Naive thymus-derived CD8-positive, alpha-beta T cell (primary cell): Measurements from ENCODE around the gene TEX54. TPM values are rescaled to one million over a fixed set of nuclear protein-coding genes. Genes with fewer than 3 reads are reported as not detected.

Experiments
- ATAC-seq, 2 donors: fragments of 150-1000 bp; cut with Tn5 transposase in 1 of 2; sonication (Bioruptor Pico), chemical (Tn5 transposase) in 1 of 2; 1 replicate in 1 of 2; 2 replicates in 1 of 2; pipeline ENCODE4 v1.10.0; 2021; ENCODE audit warnings: mild to moderate bottlenecking in 2 of 2, moderate library complexity in 2 of 2
- POLR2A ChIA-PET: fragments of 350-600 bp; sonication (Branson Sonifier 250); formaldehyde crosslinking; loops from one replicate; lab custom pipeline; 2021; ENCODE audit warnings: antibody characterized with exemption; lab: Charles Lee
- DNase-seq, 10 donors: peaks; one replicate each; pipeline versions ENCODE4 v3.0.0 to v3.0.0-alpha.2; 2020 to 2022
- H3K27ac Mint-ChIP-seq, 10 donors: one replicate each; pipeline ENCODE4 v1.8.0; 2020 to 2022; ENCODE audit warnings: mild to moderate bottlenecking in 10 of 10, mixed read lengths in 10 of 10, moderate library complexity in 4 of 10, inconsistent platforms in 1 of 10
- H3K27me3 Mint-ChIP-seq, 5 donors: one replicate each; pipeline ENCODE4 v1.8.0; 2021 to 2022; ENCODE audit warnings: mixed read lengths in 5 of 5
- H3K36me3 Mint-ChIP-seq, 3 donors: one replicate each; pipeline ENCODE4 v1.8.0; 2020 to 2022; ENCODE audit warnings: mixed read lengths in 3 of 3, mild to moderate bottlenecking in 2 of 3, inconsistent platforms in 1 of 3
- H3K4me1 Mint-ChIP-seq, 4 donors: one replicate each; pipeline ENCODE4 v1.8.0; 2021 to 2022; ENCODE audit warnings: mixed read lengths in 4 of 4
- H3K4me3 Mint-ChIP-seq, 10 donors: one replicate each; pipeline ENCODE4 v1.8.0; 2020 to 2022; ENCODE audit warnings: mild to moderate bottlenecking in 10 of 10, mixed read lengths in 10 of 10, moderate library complexity in 6 of 10, inconsistent platforms in 1 of 10
- H3K9me3 Mint-ChIP-seq, 9 donors: one replicate each; pipeline ENCODE4 v1.8.0; 2020 to 2022; ENCODE audit warnings: mixed read lengths in 9 of 9, mild to moderate bottlenecking in 3 of 9, inconsistent platforms in 1 of 9, moderate library complexity in 1 of 9
- polyA plus RNA-seq, 3 donors: library from polyadenylated mRNA; unstranded; fragments of 300-500 nt; fragmentation: Illumina TruSeq; gene quantifications; one replicate each; pipeline ENCODE4 v1.2.3, GENCODE V29; 2021
- total RNA-seq, 8 experiments: library from RNA in 2 of 8; stranded (reverse) in 2 of 8; gene quantifications; one replicate each; pipeline ENCODE4 v1.2.3 and lab custom pipeline; 2021 to 2026

Gene TEX54
- total and polyA plus RNA-seq, 5 experiments from 2014 or later, result 0.88 to 2.2 (median 1.6) TPM

DNA sequence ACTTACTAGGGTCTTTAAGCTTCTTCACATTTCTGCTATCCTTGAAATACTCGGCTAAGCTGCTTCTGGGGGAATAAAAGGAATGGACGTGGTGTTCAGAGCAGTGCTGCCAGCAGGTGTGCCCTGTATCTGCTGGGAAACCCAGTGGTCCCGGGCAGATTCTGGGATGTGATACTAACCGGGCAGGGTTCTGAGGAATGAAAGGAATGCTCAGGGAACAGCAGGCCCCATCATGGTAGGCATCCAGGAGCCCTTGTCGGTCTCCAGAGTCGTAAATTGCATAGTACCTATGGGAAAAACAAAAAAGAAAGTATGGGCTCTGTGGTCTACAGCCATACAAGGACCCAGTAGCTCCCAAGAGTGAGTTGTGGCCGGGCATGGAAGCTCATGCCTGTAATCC, 36.4 kb downstream of the TEX54 start:
- Mint-ChIP-seq H3K9me3 (no peaks in the 10 kb centered on the region), H3K27me3 (no peaks in the 10 kb centered on the region), H3K36me3 (peaks cover 0 to 86% (median 28%) of the 10 kb centered on the region in 3 donors), H3K27ac (peak overlapping the region in 1 of 10 donors; percentile 20), H3K4me3 (no peak overlapping the region), H3K4me1 (peaks cover 12 to 18% (median 16%) of the 10 kb centered on the region in 4 donors)
- DNase-seq (no peak), ATAC-seq (no peak)
- POLR2A ChIA-PET, result interaction anchor here (0.6 to 3.2 kb wide), 8 partner anchors 8 to 131 kb away, joined by 3 to 23 read pairs (median 8); partner anchors contain the start of genes C11orf98, CSKMT, NXF1 and TMEM179B

DNA sequence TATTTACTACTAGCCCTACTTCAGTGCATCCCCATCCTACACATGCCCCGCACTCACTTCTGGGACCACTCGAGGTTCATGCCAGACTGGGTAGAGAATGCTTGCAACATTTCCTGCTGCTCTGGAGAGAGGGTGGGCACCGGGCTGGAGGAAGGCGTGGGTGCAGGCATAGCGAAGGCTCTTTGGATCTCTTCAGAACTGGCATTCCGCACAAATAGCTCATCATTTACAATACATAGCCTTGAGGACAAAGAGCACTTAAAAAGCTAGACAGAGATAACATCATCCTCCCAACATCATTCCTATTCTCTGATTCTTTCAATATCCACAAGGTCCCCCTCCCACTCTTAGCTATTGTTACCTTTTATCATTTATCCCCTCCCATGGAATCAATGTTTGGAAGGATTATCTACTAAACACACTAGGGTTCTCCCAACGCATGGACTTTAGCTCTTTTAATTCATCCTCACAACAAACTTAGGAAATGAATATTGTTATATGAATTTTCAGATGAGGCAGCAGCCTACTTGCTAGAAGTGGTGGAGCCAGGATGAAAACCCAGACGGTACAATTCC, 38.4 kb downstream of the TEX54 start:
- Mint-ChIP-seq H3K4me1 (peaks cover 15 to 37% (median 35%) of the 10 kb centered on the region in 4 donors), H3K36me3 (peaks cover 0 to 81% (median 27%) of the 10 kb centered on the region in 3 donors), H3K27ac (peak overlapping the region in 7 of 10 donors; percentile 3 to 75 (median 52)), H3K4me3 (peak overlapping the region in 2 of 10 donors; percentile 9 to 36), H3K27me3 (no peaks in the 10 kb centered on the region), H3K9me3 (no peaks in the 10 kb centered on the region)
- POLR2A ChIA-PET, result interaction anchor here (0.7 to 12.0 kb wide), 8 partner anchors 10 to 67 kb away, joined by 3 to 314 read pairs (median 9); partner anchors contain the start of genes HNRNPUL2, NXF1, POLR2G and WDR74
- ATAC-seq (no peak), DNase-seq (no peak)

DNA sequence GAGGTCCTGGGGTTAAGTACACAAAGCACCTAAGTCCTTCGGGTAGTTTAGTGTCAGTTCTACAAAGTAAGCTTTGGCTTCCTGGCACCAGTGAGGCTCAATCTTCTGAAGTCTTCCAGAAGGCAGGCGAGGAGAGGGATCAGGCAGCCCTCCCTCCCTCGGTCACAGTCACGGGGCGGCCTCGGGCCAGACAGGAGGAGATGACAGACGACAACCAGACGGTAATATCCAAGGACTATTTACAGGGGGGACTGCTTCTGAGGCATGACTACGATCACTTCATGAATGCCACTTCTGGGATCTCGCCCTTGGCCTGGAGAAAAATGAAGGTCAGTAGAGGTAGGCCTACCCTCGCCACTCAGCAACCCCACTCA, 40.5 kb downstream of the TEX54 start:
- Mint-ChIP-seq H3K9me3 (no peaks in the 10 kb centered on the region), H3K27me3 (no peaks in the 10 kb centered on the region), H3K27ac (peak overlapping the region; percentile 85 to 97 (median 95)), H3K4me3 (peak overlapping the region; percentile 83 to 96 (median 89)), H3K36me3 (peaks cover 0 to 65% (median 19%) of the 10 kb centered on the region in 3 donors), H3K4me1 (peaks cover 16 to 54% (median 47%) of the 10 kb centered on the region in 4 donors)
- ATAC-seq (peak; percentile 7 to 9), DNase-seq (peak in 2 of 10 donors; percentile 18 to 42)
- POLR2A ChIA-PET, result interaction anchor here (0.7 to 12.0 kb wide), 16 partner anchors 8 to 237 kb away, joined by 3 to 314 read pairs (median 6); partner anchors contain the start of genes HNRNPUL2, NXF1, ROM1 and SLC3A2

DNA sequence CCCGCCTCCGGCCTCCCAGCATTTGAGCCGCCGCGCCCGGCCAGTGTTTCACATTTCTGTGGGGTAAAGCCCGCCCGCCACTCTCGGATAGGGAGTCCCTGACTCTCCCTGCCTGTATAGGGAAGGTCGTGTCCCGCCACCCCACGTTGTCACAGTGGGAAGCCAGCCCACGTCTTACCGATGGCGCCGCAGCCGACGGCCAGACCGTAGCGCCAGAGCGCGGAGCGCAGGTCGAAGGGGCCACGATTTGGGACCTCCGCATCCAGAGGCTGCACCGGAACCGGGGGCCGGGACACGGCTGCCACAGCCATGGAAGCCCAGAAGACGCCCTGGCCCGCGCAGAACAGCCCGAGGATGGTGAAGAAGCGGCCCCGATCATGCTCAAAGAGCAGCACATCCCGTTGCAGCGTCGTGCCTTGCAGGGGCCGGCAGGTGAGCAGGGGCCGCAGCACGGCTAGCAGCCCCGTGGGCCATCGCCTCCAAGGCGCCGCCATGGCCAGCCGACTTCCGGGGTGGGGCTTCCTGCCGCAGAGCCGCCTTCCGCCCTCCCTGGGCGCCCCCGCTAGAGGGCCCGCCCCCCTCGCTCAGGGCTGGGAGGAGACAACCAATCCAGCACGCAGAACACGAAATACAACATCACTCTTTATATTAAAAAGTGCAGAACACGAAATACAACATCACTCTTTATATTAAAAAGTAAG, 41.0 kb downstream of the TEX54 start, which contains the start of gene TMEM223:
TSS of gene TMEM223 (minus strand) at position 506 of the 701 bp plus-strand sequence. CDS start at position 494, 12 bp downstream.
- H3K36me3 Mint-ChIP-seq, result peaks cover 0 to 60% (median 17%) of the 10 kb centered on the region in 3 donors
- POLR2A ChIA-PET, result interaction anchor here (0.7 to 12.0 kb wide), 25 partner anchors 8 to 237 kb away, joined by 3 to 314 read pairs (median 5); partner anchors contain the start of genes C11orf98, CSKMT, HNRNPUL2 and NXF1
- DNase-seq, result peak; percentile 82 to 93 (median 88)

DNA sequence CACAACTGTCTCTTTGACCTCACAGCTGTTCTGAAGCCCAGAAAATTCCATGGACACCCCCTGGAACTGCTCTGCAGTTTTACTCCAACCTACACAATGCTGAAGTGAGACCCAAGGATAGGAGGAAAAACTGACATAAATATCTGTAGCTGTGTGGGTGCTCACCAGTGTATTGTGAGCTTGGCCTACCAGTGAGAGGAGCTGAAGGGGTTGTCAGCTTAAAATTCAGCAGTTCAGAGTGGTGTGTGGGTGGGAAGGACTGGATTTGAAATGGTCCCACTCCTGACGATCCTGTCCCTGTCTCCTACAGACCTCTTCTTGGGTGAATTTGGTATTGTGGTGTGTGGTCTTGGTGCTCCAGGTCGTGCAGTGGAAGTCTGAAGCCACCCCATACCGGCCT, 43.1 kb downstream of the TEX54 start:
- H3K27ac Mint-ChIP-seq, result peak overlapping the region; percentile 77 to 97 (median 94)
- ATAC-seq (no peak), DNase-seq (no peak)
- no peaks in the 10 kb centered on the region for H3K9me3 Mint-ChIP-seq
- no peaks in the 10 kb centered on the region for H3K27me3 Mint-ChIP-seq
- POLR2A ChIA-PET, result interaction anchor here (0.5 to 12.0 kb wide), 15 partner anchors 10 to 1377 kb away, joined by 3 to 314 read pairs (median 8); partner anchors contain the start of genes NXF1, POLR2G, SLC3A2 and STX5
- H3K36me3 Mint-ChIP-seq, result peaks cover 0 to 43% (median 6%) of the 10 kb centered on the region in 3 donors
- peaks cover 18 to 62% (median 55%) of the 10 kb centered on the region in 4 donors for H3K4me1 Mint-ChIP-seq
- peak overlapping the region; percentile 64 to 96 (median 92) for H3K4me3 Mint-ChIP-seq

More for the DNA sequence above, 41.0 kb downstream of the TEX54 start, which contains the start of gene TMEM223:
- Mint-ChIP-seq H3K4me3 (peak within 1 kb of the TSS; percentile 83 to 96 (median 89)), H3K9me3 (no peaks in the 10 kb centered on the region), H3K27ac (peak within 1 kb of the TSS; percentile 85 to 97 (median 95)), H3K4me1 (peaks cover 16 to 54% (median 47%) of the 10 kb centered on the region in 4 donors), H3K27me3 (no peaks in the 10 kb centered on the region)
- ATAC-seq, result peak; percentile 77 to 78

DNA sequence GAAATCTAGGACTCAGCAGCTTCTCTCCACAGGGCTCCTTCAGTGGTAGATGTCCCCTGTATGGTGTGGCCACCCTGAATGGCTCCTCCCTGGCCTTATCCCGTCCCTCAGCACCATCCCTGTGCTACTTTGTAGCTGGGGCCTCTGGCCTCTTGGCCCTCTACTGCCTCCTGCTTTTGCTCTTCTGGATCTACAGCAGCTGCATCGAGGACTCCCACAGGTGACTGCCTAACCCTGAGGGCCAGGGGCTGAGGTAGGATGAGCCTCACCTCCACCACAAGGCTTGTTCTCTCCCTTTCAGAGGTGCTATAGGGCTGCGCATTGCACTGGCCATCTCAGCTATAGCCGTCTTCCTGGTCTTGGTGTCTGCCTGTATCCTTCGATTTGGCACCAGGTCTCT, 43.6 kb downstream of the TEX54 start:
- Mint-ChIP-seq H3K9me3 (no peaks in the 10 kb centered on the region), H3K27me3 (no peaks in the 10 kb centered on the region), H3K36me3 (peaks cover 0 to 37% (median under 1%) of the 10 kb centered on the region in 3 donors), H3K4me1 (peaks cover 15 to 59% (median 52%) of the 10 kb centered on the region in 4 donors), H3K27ac (peak overlapping the region; percentile 83 to 98 (median 94)), H3K4me3 (peak overlapping the region; percentile 64 to 96 (median 92))
- POLR2A ChIA-PET, result interaction anchor here (0.5 to 12.0 kb wide), 14 partner anchors 13 to 231 kb away, joined by 3 to 314 read pairs (median 16); partner anchors contain the start of genes BSCL2, GNG3, NXF1 and POLR2G
- DNase-seq (no peak), ATAC-seq (no peak)

DNA sequence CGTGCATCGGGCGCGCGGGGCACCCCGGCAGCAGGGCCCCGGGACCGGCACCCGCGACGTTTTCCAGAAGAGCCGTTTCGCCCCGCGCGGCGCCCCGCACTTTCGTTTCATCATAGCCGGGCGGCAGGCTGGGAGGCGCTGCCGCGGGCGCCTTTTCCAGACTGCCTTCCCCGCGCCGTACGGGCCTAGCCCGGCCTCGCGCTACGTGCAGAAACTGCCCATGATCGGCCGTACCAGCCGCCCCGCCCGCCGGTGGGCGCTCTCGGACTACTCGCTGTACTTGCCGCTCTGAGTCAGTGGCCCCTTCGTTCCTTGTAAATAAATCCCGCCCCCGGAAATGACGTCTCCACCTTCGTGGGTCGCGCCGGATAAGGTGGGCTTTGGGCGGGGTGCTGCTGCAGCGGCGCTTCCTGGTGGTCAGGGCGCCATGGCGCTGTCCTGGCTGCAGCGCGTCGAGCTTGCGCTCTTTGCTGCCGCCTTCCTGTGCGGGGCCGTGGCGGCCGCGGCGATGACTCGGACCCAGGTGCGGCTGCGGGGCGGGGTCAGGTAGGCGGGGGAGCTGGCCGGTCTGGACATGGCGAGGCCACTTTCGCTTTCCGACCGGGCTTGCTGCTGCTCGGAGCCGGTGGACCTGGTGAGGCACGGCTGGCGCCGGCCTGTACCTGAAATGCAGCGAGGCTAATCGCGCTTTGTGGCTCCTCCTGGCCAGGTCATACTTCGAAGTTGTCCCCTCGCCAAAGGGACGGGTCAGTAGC, 45.5 kb downstream of the TEX54 start, which contains the start of gene TMEM179B:
TSS of gene TMEM179B (plus strand) at position 398 of the 755 bp plus-strand sequence. CDS start at position 428, 30 bp downstream.
- H3K27me3 Mint-ChIP-seq, result no peaks in the 10 kb centered on the region
- H3K4me1 Mint-ChIP-seq, result peaks cover 14 to 53% (median 46%) of the 10 kb centered on the region in 4 donors
- peak within 1 kb of the TSS; percentile 92 to 98 (median 96) for H3K27ac Mint-ChIP-seq
- POLR2A ChIA-PET, result interaction anchor here (0.6 to 12.0 kb wide), 34 partner anchors 9 to 385 kb away, joined by 3 to 314 read pairs (median 5); partner anchors contain the start of genes BSCL2, C11orf98, CSKMT and GANAB
- peaks cover 0 to 36% (median 0%) of the 10 kb centered on the region in 3 donors for H3K36me3 Mint-ChIP-seq
- peak within 1 kb of the TSS; percentile 90 to 96 (median 96) for H3K4me3 Mint-ChIP-seq
- DNase-seq, result peak; percentile 90 to 99 (median 97)
- H3K9me3 Mint-ChIP-seq, result no peaks in the 10 kb centered on the region
- ATAC-seq, result peak; percentile 69 to 73

DNA sequence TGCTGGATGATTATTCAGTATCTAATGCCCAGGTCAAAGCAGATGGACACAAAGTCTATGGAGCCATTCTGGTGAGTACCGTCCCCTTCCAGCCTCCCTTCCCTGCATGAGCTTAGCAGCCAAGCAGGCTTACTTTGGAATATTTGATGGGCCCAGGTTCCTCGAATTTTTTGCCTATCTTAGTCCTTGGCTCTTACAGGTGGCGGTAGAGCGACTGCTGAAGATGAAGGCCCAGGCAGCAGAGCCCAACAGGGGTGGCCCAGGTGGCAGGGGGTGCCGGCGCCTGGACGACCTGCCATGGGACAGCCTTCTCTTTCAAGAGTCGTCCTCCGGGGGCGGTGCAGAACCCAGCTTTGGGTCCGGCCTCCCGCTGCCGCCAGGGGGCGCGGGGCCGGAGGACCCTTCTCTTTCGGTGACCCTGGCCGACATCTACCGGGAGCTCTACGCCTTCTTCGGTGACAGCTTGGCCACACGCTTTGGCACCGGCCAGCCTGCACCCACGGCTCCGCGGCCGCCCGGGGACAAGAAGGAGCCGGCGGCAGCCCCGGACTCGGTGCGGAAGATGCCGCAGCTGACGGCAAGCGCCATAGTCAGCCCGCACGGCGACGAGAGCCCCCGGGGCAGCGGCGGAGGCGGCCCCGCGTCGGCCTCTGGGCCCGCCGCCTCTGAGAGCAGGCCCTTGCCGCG, 46.2 kb downstream of the TEX54 start:
- Mint-ChIP-seq H3K36me3 (peaks cover 0 to 32% (median 0%) of the 10 kb centered on the region in 3 donors), H3K9me3 (no peaks in the 10 kb centered on the region), H3K4me3 (peak overlapping the region; percentile 81 to 95 (median 86)), H3K27me3 (no peaks in the 10 kb centered on the region), H3K27ac (peak overlapping the region; percentile 91 to 97 (median 94)), H3K4me1 (peaks cover 13 to 48% (median 43%) of the 10 kb centered on the region in 4 donors)
- POLR2A ChIA-PET, result interaction anchor here (0.5 to 12.0 kb wide), 28 partner anchors 10 to 233 kb away, joined by 3 to 314 read pairs (median 6); partner anchors contain the start of genes BSCL2, C11orf98, CSKMT and GANAB
- peak; percentile 69 to 70 for ATAC-seq
- DNase-seq, result peak; percentile 73 to 90 (median 85)

DNA sequence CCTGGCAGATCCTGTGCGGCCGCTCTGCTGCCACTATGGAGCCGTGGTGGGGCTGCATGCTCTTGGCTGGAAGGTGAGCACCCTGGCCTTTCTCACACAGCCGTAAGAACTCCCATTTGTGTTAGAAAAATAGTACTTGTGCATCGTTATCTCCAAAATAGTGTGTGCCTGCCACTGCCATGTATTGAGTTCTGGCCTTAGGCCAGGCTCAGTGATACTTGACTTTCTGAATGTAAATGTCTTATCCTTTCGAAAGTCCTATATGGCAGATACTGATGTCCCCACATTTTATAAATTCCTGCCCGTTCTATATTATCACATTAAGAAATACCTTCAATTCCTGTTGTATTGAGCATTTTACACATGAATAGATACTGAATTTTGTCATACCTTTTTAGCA, 49.9 kb downstream of the TEX54 start:
- no peak for DNase-seq
- POLR2A ChIA-PET, result interaction anchor here (0.6 to 12.0 kb wide), 3 partner anchors 52 to 104 kb away, joined by 3 to 314 read pairs (median 5); partner anchors contain the start of genes UBXN1 and WDR74
- ATAC-seq, result no peak
- peak overlapping the region in 2 of 10 donors; percentile 13 to 15 for H3K27ac Mint-ChIP-seq
- H3K27me3 Mint-ChIP-seq, result no peaks in the 10 kb centered on the region
- H3K36me3 Mint-ChIP-seq, result peaks cover 0 to 36% (median 0%) of the 10 kb centered on the region in 3 donors
- no peaks in the 10 kb centered on the region for H3K9me3 Mint-ChIP-seq
- H3K4me3 Mint-ChIP-seq, result no peak overlapping the region
- H3K4me1 Mint-ChIP-seq, result peaks cover 4 to 16% (median 12%) of the 10 kb centered on the region in 4 donors
